Activated B cell treated with CpG ODN at 0.5 μM for 24 hours (primary cell): ENCODE results near the gene CARD10. TPM values are rescaled to one million over a fixed set of nuclear protein-coding genes. Genes with fewer than 3 reads are reported as not detected.

ENCODE experiments used
- ATAC-seq: fragments of 200-7000 bp; cut with Tn5 transposase; one replicate; pipeline ENCODE4 v1.10.0; 2021; ENCODE audit warnings: low read depth, mild to moderate bottlenecking, moderate library complexity
- CTCF ChIA-PET: fragments of 350-600 bp; sonication (Branson Sonifier 250); formaldehyde crosslinking; loops from one replicate; lab custom pipeline; 2021; ENCODE audit warnings: antibody characterized with exemption; lab: Charles Lee
- POLR2A ChIA-PET: fragments of 350-600 bp; sonication (Branson Sonifier 250); formaldehyde crosslinking; loops from one replicate; lab custom pipeline; 2021; ENCODE audit warnings: antibody characterized with exemption; lab: Charles Lee
- DNase-seq: peaks from one replicate; pipeline ENCODE4 v3.0.0; 2022
- H3K27ac Mint-ChIP-seq: one replicate; pipeline ENCODE4 v1.8.0; 2020; ENCODE audit warnings: mixed read lengths
- H3K27me3 Mint-ChIP-seq: one replicate; pipeline ENCODE4 v1.8.0; 2021; ENCODE audit warnings: mixed read lengths
- H3K36me3 Mint-ChIP-seq: one replicate; pipeline ENCODE4 v1.8.0; 2021; ENCODE audit warnings: low read depth, mixed read lengths
- H3K4me1 Mint-ChIP-seq: one replicate; pipeline ENCODE4 v1.8.0; 2021; ENCODE audit warnings: mixed read lengths
- H3K4me3 Mint-ChIP-seq: one replicate; pipeline ENCODE4 v1.8.0; 2020; ENCODE audit warnings: mild to moderate bottlenecking, mixed read lengths
- H3K9me3 Mint-ChIP-seq: one replicate; pipeline ENCODE4 v1.8.0; 2020; ENCODE audit warnings: mixed read lengths
- intact Hi-C: fragments of 100-400 bp; cut with micrococcal nuclease; formaldehyde crosslinking; loops from one replicate; pipeline ENCODE4 v1.15.1; 2024
- total RNA-seq: library from RNA; stranded (reverse); gene quantifications from 2 replicates; pipeline ENCODE4 v1.2.3, GENCODE V29; 2022
- TF ChIP-seq, protein P1 (sequence below): fragments of 200-600 bp; IDR thresholded peaks from one replicate; pipeline ENCODE4 v1.8.0; 2022; ENCODE audit warnings: antibody characterized with exemption, mild to moderate bottlenecking

The CARD10 gene
- total RNA-seq, 1 donor from 2014 or later = not detected

DNA sequence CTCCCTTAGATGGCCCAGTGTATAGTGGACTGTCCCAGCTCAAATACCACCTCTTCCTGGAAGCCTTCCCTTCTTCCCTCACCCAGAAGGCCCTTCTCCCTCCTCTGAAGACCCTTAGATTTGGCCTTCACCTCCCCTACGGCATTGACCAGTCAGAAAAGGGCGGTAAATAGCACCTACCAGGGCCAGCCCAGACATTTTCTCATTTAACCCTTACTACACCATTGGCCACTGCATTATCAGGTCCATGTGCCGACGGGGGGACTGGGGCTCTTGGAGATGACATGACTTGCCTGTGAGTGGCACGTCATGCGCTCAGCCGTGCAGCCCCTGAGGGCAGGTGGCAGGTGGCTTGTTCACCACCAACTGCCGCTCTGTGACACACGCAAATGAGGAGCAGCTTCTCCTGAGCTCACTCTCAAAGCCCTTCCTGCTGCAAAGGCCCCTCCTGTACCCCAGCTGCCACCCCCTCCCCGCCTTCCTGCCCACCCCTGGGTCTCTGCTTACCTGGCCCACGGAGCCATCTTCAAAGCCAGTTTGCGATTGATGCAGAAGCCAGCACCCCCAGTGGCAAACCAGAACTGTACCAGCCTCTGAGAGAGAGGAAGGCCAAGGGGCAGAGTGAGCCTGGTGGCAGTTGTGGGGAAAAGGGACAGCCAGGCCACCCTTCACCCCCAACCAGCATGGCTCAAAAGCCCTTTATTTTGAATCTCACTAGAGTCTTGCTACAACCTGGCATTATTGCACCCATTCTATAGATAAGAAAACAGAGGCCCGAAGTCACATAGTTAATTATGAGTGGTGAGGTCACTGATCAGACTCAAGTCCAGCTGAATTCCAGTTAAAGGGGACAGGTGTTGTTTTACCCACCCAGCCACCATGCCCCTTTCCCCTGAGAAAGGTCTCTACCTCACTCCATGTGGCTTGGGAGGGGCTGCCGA, 42.6 kb downstream of the CARD10 start:
- H3K27me3 Mint-ChIP-seq = no peaks in the 10 kb centered on the region
- ChIA-PET POLR2A (no interaction called here), CTCF (no interaction called here)

DNA sequence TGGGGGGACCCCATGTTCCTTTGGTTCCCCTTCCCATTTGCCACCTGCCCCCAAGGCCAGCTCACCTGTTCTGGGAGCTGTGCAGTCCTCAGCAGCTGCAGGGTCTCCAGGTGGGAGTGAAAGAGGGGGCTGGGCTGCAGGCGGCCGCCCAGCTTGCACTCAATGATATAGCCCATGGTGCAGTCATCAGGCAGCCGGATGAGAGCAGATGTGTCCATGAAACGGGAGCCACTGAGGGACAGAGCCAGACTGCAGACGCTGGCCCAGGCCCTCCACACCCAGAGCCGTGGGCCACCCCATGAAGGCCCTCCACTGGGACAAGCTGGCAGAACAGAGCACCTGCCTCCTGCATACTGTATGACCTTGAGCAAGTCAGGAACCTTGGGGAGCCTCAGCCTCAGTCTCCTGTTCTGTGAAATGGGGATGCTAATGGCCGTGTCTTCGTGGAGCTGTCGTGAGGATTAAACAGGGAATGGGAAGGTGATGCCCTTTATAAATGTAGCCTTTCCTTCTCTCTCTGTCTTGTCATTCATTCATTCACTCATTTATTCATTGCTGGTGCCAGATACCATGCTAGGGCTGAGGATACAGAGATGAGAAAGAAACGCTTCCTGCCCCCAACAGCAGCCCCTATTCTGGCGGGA, 44.6 kb downstream of the CARD10 start:
- no peaks in the 10 kb centered on the region for H3K9me3 Mint-ChIP-seq
- H3K27ac Mint-ChIP-seq = no peak overlapping the region
- H3K27me3 Mint-ChIP-seq = no peaks in the 10 kb centered on the region
- H3K4me1 Mint-ChIP-seq = no peaks in the 10 kb centered on the region
- intact Hi-C loops = no loop called here
- ChIA-PET CTCF (interaction anchor here (1.6 kb wide), 1 partner anchor 92 kb away, joined by 5 read pairs; no protein-coding TSS in a partner anchor), POLR2A (no interaction called here)
- DNase-seq (no peak), ATAC-seq (no peak)
- H3K4me3 Mint-ChIP-seq = no peak overlapping the region
- TF ChIP-seq, protein P1, sequence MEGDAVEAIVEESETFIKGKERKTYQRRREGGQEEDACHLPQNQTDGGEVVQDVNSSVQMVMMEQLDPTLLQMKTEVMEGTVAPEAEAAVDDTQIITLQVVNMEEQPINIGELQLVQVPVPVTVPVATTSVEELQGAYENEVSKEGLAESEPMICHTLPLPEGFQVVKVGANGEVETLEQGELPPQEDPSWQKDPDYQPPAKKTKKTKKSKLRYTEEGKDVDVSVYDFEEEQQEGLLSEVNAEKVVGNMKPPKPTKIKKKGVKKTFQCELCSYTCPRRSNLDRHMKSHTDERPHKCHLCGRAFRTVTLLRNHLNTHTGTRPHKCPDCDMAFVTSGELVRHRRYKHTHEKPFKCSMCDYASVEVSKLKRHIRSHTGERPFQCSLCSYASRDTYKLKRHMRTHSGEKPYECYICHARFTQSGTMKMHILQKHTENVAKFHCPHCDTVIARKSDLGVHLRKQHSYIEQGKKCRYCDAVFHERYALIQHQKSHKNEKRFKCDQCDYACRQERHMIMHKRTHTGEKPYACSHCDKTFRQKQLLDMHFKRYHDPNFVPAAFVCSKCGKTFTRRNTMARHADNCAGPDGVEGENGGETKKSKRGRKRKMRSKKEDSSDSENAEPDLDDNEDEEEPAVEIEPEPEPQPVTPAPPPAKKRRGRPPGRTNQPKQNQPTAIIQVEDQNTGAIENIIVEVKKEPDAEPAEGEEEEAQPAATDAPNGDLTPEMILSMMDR = no peak
- H3K36me3 Mint-ChIP-seq = peaks cover 82% of the 10 kb centered on the region

More for the DNA sequence above, 42.6 kb downstream of the CARD10 start:
- Mint-ChIP-seq H3K27ac (no peak overlapping the region), H3K4me1 (peaks cover 4% of the 10 kb centered on the region), H3K4me3 (no peak overlapping the region), H3K9me3 (no peaks in the 10 kb centered on the region), H3K36me3 (peaks cover 77% of the 10 kb centered on the region)
- TF ChIP-seq, protein P1 = no peak
- no peak for ATAC-seq
- DNase-seq = no peak
- intact Hi-C loops = no loop called here

DNA sequence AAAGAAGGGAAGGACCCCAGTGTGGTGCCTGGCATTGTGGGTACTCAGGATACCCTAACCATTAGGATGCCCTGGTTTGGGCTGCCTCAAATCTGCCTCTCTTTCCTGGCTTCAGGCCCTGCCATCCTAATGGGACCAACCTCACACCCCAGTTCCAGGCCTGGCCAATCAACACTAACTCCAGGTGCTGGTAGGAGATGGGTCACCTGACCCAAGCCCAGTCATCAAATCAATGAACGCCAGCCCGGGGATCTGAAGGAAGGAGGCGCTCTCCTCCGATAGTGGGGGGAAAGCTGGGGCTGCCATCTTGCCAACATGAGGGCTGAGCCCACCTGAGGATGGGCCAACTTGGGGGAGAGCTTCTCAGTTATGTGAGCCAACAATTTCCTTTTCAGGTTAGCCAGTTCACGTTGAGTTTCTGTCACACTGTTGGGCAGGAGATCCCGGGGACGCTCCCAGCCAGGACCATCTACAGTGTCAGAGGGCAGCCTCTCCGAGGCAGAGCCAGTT, 45.7 kb downstream of the CARD10 start:
- no peak for DNase-seq
- no peak overlapping the region for H3K27ac Mint-ChIP-seq
- peaks cover 82% of the 10 kb centered on the region for H3K36me3 Mint-ChIP-seq
- intact Hi-C loops = no loop called here
- no peak overlapping the region for H3K4me3 Mint-ChIP-seq
- CTCF ChIA-PET = interaction anchor here (1.3 to 3.0 kb wide), 7 partner anchors 11 to 139 kb away, joined by 3 to 32 read pairs (median 6); partner anchors contain the start of gene MFNG
- no peak for ATAC-seq
- POLR2A ChIA-PET = interaction anchor here (1.7 kb wide), 1 partner anchor 13 kb away, joined by 9 read pairs; the partner anchor contains the start of gene MFNG
- TF ChIP-seq, protein P1 = no peak
- H3K9me3 Mint-ChIP-seq = no peaks in the 10 kb centered on the region
- no peaks in the 10 kb centered on the region for H3K27me3 Mint-ChIP-seq
- H3K4me1 Mint-ChIP-seq = peaks cover 2% of the 10 kb centered on the region

DNA sequence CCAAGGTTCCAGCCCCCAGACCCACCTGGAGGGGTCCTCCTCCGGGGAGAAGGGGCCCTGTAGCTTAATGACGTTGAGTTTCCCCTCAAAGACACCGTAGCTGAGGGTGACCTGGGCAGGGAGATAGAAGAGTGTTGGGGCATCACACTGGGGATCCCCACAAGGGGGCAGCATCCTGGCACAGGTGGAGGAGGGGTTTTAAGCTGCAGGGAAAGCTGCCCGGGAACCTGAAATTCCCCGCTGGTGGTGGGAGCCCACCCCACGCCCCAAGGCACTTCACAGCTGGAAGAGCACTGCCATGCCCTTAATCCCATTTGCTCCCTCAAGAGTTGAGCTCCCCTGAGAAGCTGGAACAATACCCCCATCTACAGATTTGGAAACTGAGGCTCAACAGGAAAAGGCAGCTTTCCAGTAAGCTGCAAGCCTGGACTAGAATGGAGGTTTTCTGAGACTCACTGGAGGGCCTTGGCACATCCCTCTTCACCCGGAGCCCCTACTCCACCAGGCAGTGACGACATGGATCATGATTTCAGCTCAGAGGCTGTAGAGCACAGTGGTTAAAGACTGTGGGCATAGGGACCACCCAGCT, 46.7 kb downstream of the CARD10 start:
- ChIA-PET CTCF (interaction anchor here (0.7 to 3.0 kb wide), 13 partner anchors 12 to 205 kb away, joined by 3 to 32 read pairs (median 4); partner anchors contain the start of gene MFNG), POLR2A (interaction anchor here (1.7 kb wide), 1 partner anchor 14 kb away, joined by 9 read pairs; the partner anchor contains the start of gene MFNG)
- intact Hi-C loops = loop anchor here (1.0 kb wide), 2 partner anchors 26 to 95 kb away; no protein-coding TSS in a partner anchor
- peak; percentile 47 for ATAC-seq
- TF ChIP-seq, protein P1 = no peak
- no peaks in the 10 kb centered on the region for H3K9me3 Mint-ChIP-seq
- no peak overlapping the region for H3K4me3 Mint-ChIP-seq
- H3K27me3 Mint-ChIP-seq = no peaks in the 10 kb centered on the region
- peaks cover 5% of the 10 kb centered on the region for H3K4me1 Mint-ChIP-seq
- no peak for DNase-seq
- H3K27ac Mint-ChIP-seq = no peak overlapping the region
- H3K36me3 Mint-ChIP-seq = peaks cover 79% of the 10 kb centered on the region
